Measurements from ENCODE around the gene HECTD3. TPM values are rescaled to one million over a fixed set of nuclear protein-coding genes. Genes with fewer than 3 reads are reported as not detected.
"Not testable (repeated sequence)": the region's sequence is repeated elsewhere in the genome, so short reads cannot be mapped to it uniquely, and the experiment has no call there.

The HECTD3 gene
- total and polyA plus RNA-seq, 4 donors, result 15.9 to 32.9 (median 24.2) TPM

GRCh38 chr1:45002650-45003645 is 8.2 kb downstream of the HECTD3 start:
- Histone ChIP-seq H3K4me3 (ENCODE audit: low read depth in 1 of 3, low read length in 3 of 3) (no peak overlapping the region), H3K4me1 (ENCODE audit: control insufficient read depth in 4 of 4, insufficient read depth in 4 of 4, low read length in 3 of 4) (peaks cover 0 to 4% (median 2%) of the 10 kb centered on the region in 4 donors), H3K27ac (ENCODE audit: low read depth in 1 of 2, low read length in 2 of 2) (no peak overlapping the region), H3K9me3 (ENCODE audit: control insufficient read depth in 4 of 4, low read length in 3 of 4) (no peaks in the 10 kb centered on the region), H3K27me3 (ENCODE audit: control insufficient read depth in 4 of 4, insufficient read depth in 4 of 4, low read length in 3 of 4) (no peaks in the 10 kb centered on the region), H3K9ac (ENCODE audit: low read depth in 1 of 2, low read length in 2 of 2) (no peak overlapping the region), H3K36me3 (ENCODE audit: control insufficient read depth in 4 of 4, insufficient read depth in 3 of 4, low read depth in 1 of 4, low read length in 3 of 4) (peaks cover 31 to 58% (median 48%) of the 10 kb centered on the region in 4 donors)
- no peak for DNase-seq (ENCODE audit: low spot score)
- TF ChIP-seq JUND (IDR thresholded peaks at IDR 0.05) (no peak), YY1 (IDR thresholded peaks at IDR 0.05) (no peak), EGR1 (IDR thresholded peaks at IDR 0.05; ENCODE audit: low read depth in 2 of 2) (no peak), ZBTB33 (IDR thresholded peaks at IDR 0.05) (no peak), ATF3 (IDR thresholded peaks at IDR 0.05) (no peak), RXRA (IDR thresholded peaks at IDR 0.05) (no peak), SP1 (IDR thresholded peaks at IDR 0.05) (no peak), CTCF (IDR thresholded peaks at IDR 0.05; ENCODE audit: low read depth, low read length, missing input control) (no peak), GABPA (IDR thresholded peaks at IDR 0.05 in 1 of 2, conservative IDR thresholded peaks at IDR 0.05 in 1 of 2) (no peak), NR2F2 (IDR thresholded peaks at IDR 0.05) (no peak), RAD21 (IDR thresholded peaks at IDR 0.05) (no peak), TAF1 (conservative IDR thresholded peaks at IDR 0.05) (no peak), HNF4A (conservative IDR thresholded peaks at IDR 0.05) (no peak), FOXA2 (IDR thresholded peaks at IDR 0.05) (no peak), FOXA1 (IDR thresholded peaks at IDR 0.05) (no peak), HNF4G (IDR thresholded peaks at IDR 0.05) (no peak)
- TF ChIP-seq, protein P1, sequence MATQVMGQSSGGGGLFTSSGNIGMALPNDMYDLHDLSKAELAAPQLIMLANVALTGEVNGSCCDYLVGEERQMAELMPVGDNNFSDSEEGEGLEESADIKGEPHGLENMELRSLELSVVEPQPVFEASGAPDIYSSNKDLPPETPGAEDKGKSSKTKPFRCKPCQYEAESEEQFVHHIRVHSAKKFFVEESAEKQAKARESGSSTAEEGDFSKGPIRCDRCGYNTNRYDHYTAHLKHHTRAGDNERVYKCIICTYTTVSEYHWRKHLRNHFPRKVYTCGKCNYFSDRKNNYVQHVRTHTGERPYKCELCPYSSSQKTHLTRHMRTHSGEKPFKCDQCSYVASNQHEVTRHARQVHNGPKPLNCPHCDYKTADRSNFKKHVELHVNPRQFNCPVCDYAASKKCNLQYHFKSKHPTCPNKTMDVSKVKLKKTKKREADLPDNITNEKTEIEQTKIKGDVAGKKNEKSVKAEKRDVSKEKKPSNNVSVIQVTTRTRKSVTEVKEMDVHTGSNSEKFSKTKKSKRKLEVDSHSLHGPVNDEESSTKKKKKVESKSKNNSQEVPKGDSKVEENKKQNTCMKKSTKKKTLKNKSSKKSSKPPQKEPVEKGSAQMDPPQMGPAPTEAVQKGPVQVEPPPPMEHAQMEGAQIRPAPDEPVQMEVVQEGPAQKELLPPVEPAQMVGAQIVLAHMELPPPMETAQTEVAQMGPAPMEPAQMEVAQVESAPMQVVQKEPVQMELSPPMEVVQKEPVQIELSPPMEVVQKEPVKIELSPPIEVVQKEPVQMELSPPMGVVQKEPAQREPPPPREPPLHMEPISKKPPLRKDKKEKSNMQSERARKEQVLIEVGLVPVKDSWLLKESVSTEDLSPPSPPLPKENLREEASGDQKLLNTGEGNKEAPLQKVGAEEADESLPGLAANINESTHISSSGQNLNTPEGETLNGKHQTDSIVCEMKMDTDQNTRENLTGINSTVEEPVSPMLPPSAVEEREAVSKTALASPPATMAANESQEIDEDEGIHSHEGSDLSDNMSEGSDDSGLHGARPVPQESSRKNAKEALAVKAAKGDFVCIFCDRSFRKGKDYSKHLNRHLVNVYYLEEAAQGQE (IDR thresholded peaks at IDR 0.05), result no peak
- TF ChIP-seq, protein P2, sequence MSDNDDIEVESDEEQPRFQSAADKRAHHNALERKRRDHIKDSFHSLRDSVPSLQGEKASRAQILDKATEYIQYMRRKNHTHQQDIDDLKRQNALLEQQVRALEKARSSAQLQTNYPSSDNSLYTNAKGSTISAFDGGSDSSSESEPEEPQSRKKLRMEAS (IDR thresholded peaks at IDR 0.05), result no peak
- WGBS, result 94% methylated on average over 17 of the region's 17 CpGs

- WGBS, result 91% methylated on average over 8 of the region's 8 CpGs
- not testable (repeated sequence) for H3K9me3 ChIP-seq (ENCODE audit: control insufficient read depth in 4 of 4, low read length in 3 of 4); DNase-seq (ENCODE audit: low spot score); H3K27me3 ChIP-seq (ENCODE audit: control insufficient read depth in 4 of 4, insufficient read depth in 4 of 4, low read length in 3 of 4); H3K27ac ChIP-seq (ENCODE audit: low read depth in 1 of 2, low read length in 2 of 2); H3K4me1 ChIP-seq (ENCODE audit: control insufficient read depth in 4 of 4, insufficient read depth in 4 of 4, low read length in 3 of 4); H3K4me3 ChIP-seq (ENCODE audit: low read depth in 1 of 3, low read length in 3 of 3); H3K9ac ChIP-seq (ENCODE audit: low read depth in 1 of 2, low read length in 2 of 2)
- H3K36me3 ChIP-seq (ENCODE audit: control insufficient read depth in 4 of 4, insufficient read depth in 3 of 4, low read depth in 1 of 4, low read length in 3 of 4), result peaks cover 25 to 44% (median 34%) of the 10 kb centered on the region in 4 donors
These were observed 9.5 kb downstream of the HECTD3 start for GRCh38 chr1:45001576-45001975.

Data from liver (tissue), 9 donors.